Mucosa of rectum (tissue), 2 donors: ENCODE data around the gene OR6X1.
"Not testable (repeated sequence)": the region's sequence is repeated elsewhere in the genome, so short reads cannot be mapped to it uniquely, and the experiment has no call there.

Source experiments
- H3K27ac ChIP-seq, 2 donors: one replicate each; pipeline ENCODE4 v1.7.0; 2013; ENCODE audit warnings: inconsistent platforms in 2 of 2, low read depth in 2 of 2, low read length in 2 of 2
- H3K27me3 ChIP-seq, 2 donors: one replicate each; pipeline ENCODE4 v1.7.0; 2013; ENCODE audit warnings: low read length in 2 of 2; ENCODE audit not compliant: control insufficient read depth in 2 of 2, insufficient read depth in 2 of 2
- H3K36me3 ChIP-seq, 2 donors: one replicate each; pipeline ENCODE4 v1.7.0; 2013; ENCODE audit warnings: low read length in 2 of 2; ENCODE audit not compliant: control insufficient read depth in 2 of 2, insufficient read depth in 2 of 2
- H3K4me1 ChIP-seq, 2 donors: one replicate each; pipeline ENCODE4 v1.7.0; 2013; ENCODE audit warnings: low read length in 2 of 2, mild to moderate bottlenecking in 1 of 2; ENCODE audit not compliant: control insufficient read depth in 2 of 2, insufficient read depth in 2 of 2
- H3K4me3 ChIP-seq, 2 donors: one replicate each; pipeline ENCODE4 v1.7.0; 2013; ENCODE audit warnings: low read length in 2 of 2
- H3K9ac ChIP-seq, 2 donors: one replicate each; pipeline ENCODE4 v1.7.0; 2013; ENCODE audit warnings: low read length in 2 of 2, low read depth in 1 of 2, mild to moderate bottlenecking in 1 of 2
- H3K9me3 ChIP-seq, 2 donors: one replicate each; pipeline ENCODE4 v1.7.0; 2013; ENCODE audit warnings: low read length in 2 of 2; ENCODE audit not compliant: control insufficient read depth in 2 of 2
- donor health status: healthy.
- donor health status: Normal muscosa, but diverticular disease.

OR6X1 gene

GRCh38 chr11:123757976-123758375 is 3.7 kb upstream of the OR6X1 start:
- Histone ChIP-seq H3K27me3 (no peaks in the 10 kb centered on the region), H3K36me3 (no peaks in the 10 kb centered on the region), H3K9me3 (peaks cover 0 to 4% of the 10 kb centered on the region in 2 donors), H3K27ac (no peak overlapping the region), H3K4me3 (no peak overlapping the region), H3K4me1 (no peaks in the 10 kb centered on the region), H3K9ac (no peak overlapping the region)

GRCh38 chr11:123755813-123756212 is 1.5 kb upstream of the OR6X1 start:
- Histone ChIP-seq H3K27ac (no peak overlapping the region), H3K4me3 (no peak overlapping the region), H3K9ac (no peak overlapping the region), H3K4me1 (no peaks in the 10 kb centered on the region), H3K27me3 (no peaks in the 10 kb centered on the region), H3K36me3 (no peaks in the 10 kb centered on the region), H3K9me3 (no peaks in the 10 kb centered on the region)

DNA sequence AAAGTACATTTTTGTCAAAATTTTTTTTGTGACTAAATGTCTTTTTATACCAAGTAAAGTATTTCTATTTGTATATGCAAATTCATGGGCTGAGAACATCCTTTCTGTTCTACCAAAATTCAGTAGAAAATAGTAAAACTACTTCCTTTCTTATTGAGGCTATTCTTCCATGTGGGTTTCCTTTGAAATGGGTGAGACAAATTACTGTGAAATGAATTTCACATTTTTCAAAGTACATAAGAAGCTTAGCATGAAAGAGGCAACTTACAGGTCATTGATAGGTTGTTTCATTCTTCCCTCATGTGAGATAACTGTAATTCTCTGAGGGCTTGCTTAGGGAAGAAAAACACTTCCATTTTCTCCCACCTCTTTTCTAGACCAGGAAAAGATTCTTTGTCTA is 1.0 kb upstream of the OR6X1 start:
- Histone ChIP-seq H3K27me3 (no peaks in the 10 kb centered on the region), H3K9ac (no peak overlapping the region), H3K27ac (no peak overlapping the region), H3K36me3 (no peaks in the 10 kb centered on the region), H3K9me3 (no peaks in the 10 kb centered on the region), H3K4me1 (no peaks in the 10 kb centered on the region), H3K4me3 (no peak overlapping the region)

GRCh38 chr11:123753110-123753509 is 1.2 kb downstream of the OR6X1 start:
- H3K36me3 ChIP-seq = no peaks in the 10 kb centered on the region
- H3K27me3 ChIP-seq = no peaks in the 10 kb centered on the region
- no peak overlapping the region for H3K4me3 ChIP-seq
- no peak overlapping the region for H3K27ac ChIP-seq
- H3K4me1 ChIP-seq = no peaks in the 10 kb centered on the region
- no peaks in the 10 kb centered on the region for H3K9me3 ChIP-seq
- H3K9ac ChIP-seq = no peak overlapping the region

GRCh38 chr11:123751781-123752180 is 2.5 kb downstream of the OR6X1 start:
- Histone ChIP-seq H3K4me1 (no peaks in the 10 kb centered on the region), H3K27ac (no peak overlapping the region), H3K36me3 (no peaks in the 10 kb centered on the region), H3K4me3 (no peak overlapping the region), H3K9me3 (no peaks in the 10 kb centered on the region), H3K9ac (no peak overlapping the region), H3K27me3 (no peaks in the 10 kb centered on the region)

DNA sequence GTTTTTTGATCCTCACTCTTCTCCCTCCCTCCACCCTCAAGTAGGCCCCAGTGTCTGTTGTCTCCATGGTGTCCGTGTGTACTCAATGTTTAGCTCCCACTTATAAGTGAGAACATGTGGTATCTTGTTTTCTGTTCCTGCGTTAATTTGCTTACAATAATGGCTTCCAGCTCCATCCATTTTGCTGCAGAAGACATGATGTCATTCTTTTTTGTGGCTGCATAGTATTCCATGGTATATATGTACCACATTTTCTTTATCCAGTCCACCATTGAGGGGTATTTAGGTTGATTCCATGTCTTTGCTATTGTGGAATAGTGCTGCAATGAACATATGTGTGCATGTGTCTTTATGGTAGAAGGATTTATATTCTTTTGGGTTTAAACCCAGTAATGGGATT is 6.0 kb downstream of the OR6X1 start:
- H3K4me3 ChIP-seq, H3K9me3 ChIP-seq, H3K4me1 ChIP-seq, H3K27ac ChIP-seq, H3K36me3 ChIP-seq, H3K27me3 ChIP-seq, H3K9ac ChIP-seq: not testable (repeated sequence)

DNA sequence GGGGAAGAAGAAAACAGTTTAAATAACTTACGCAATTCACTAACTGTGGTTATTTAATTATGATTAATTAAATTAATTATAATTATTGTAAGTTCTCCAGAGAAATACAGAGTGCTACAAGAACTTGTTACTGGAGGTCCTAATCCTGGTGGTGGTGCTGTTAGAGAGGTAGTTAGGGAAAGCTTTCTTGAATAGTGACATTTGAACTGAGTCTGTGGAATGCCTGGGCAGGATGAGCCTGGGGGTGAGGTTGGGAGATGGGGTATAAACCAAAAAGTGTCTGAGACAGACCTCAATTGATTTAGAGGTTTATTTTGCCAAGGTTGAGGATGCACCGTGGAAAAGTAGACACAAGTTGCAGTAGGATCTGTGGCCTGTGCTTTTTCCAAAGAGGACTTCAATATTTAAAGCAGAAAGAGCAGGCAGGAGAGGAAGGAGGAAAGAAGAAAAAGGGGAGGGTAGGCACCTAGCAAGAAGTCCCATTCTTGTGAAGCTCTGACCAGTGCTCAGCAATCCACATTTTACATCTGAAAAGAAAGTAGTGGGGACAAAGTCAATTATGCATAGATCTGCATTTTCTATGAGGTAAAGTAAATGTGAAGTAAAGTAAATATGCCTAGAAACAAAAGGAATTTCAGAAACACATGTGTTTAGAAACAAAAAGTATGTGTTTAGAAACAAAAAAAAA is 8.4 kb downstream of the OR6X1 start:
- no peak overlapping the region for H3K9ac ChIP-seq
- no peaks in the 10 kb centered on the region for H3K36me3 ChIP-seq
- H3K4me1 ChIP-seq = peaks cover 0 to 5% of the 10 kb centered on the region in 2 donors
- H3K27ac ChIP-seq = no peak overlapping the region
- no peak overlapping the region for H3K4me3 ChIP-seq
- H3K27me3 ChIP-seq = no peaks in the 10 kb centered on the region
- no peaks in the 10 kb centered on the region for H3K9me3 ChIP-seq

DNA sequence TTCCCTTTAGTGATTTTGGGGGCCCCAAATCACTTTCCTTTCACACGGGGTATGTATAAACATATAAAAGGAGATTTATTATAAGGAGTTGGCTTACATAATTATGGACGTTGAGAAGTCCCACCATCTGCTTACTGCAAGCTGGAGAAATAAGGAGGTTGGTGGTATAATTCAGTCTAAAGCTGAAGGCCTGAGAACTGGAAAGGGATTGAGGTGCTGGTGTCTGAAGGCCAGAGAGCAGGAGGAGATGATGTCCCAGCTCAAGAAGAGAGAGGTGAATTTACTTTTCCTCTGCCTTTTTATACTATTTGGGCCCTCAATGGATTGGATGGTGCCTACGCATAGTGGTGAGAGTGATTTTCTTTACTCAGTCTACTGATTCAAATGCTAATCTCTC is 11.6 kb downstream of the OR6X1 start:
- Histone ChIP-seq H3K27me3 (no peaks in the 10 kb centered on the region), H3K4me3 (no peak overlapping the region), H3K9me3 (no peaks in the 10 kb centered on the region), H3K27ac (no peak overlapping the region), H3K9ac (no peak overlapping the region), H3K4me1 (peaks cover 4 to 14% of the 10 kb centered on the region in 2 donors), H3K36me3 (no peaks in the 10 kb centered on the region)

GRCh38 chr11:123742031-123742723 is 12.1 kb downstream of the OR6X1 start:
- Histone ChIP-seq H3K9me3 (no peaks in the 10 kb centered on the region), H3K36me3 (no peaks in the 10 kb centered on the region), H3K9ac (peak overlapping the region; percentile 39 to 71), H3K4me3 (peak overlapping the region; percentile 79 to 91), H3K4me1 (peaks cover 4 to 14% of the 10 kb centered on the region in 2 donors), H3K27ac (no peak overlapping the region), H3K27me3 (no peaks in the 10 kb centered on the region)

DNA sequence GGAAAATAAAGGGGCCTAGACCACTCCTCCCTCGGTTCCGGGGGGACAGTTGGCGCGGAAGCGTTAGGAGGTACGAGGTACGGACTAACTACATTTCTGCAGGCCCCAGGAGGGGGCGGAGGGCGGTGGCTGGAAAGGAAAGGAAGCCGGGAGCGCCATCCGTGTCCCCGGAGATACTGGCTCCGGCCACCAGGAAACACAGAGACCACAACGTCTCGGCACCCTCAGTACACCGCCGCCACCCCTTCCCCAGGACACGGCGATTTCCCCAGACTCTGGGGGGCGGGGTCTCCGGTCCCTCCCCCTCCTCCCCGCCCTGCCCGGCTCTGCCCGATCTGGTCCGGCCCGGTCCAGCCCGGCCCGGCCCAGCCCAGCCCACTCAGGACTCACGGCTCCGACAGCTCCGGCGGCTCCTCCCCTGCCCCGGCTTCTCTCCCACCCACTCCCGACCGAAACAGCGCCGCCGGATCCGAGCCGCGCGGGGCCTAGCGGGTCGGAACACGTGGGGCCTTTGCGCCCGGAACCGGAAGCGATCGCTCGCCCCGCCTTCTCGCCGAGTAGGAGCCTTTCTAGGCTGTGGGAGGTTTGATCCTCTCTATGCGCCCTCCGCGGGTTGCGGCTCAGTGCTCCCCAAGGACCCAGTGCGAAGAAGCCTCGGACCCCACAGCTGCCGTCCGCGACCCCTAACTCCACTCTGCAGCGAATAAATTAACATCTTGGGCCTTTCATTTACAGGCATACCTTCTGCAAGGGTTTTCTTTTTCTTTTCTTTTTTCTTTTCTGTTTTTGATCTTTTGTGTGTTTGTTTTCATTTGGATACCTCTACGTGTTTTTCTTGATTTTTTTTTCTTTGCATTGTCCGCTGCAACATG is 12.9 kb downstream of the OR6X1 start, which contains the start of gene ZNF202:
Gene ZNF202, minus strand, starts transcription at position 502 of the 872 bp plus-strand sequence. CDS start 10,772 bp downstream, outside the sequence.
- Histone ChIP-seq H3K9me3 (no peaks in the 10 kb centered on the region), H3K9ac (peak within 1 kb of the TSS; percentile 72 to 83), H3K4me1 (peaks cover 4 to 14% of the 10 kb centered on the region in 2 donors), H3K27me3 (no peaks in the 10 kb centered on the region), H3K36me3 (no peaks in the 10 kb centered on the region), H3K4me3 (peak within 1 kb of the TSS; percentile 79 to 91), H3K27ac (peak within 1 kb of the TSS in 1 of 2 donors; percentile 32)
